ENCODE results near the gene GALNT14.
A peak's percentile ranks its signal among the peaks of the same experiment; 100 is the strongest.
"Not testable (repeated sequence)": the region's sequence is repeated elsewhere in the genome, so short reads cannot be mapped to it uniquely, and the experiment has no call there.

The GALNT14 gene

DNA sequence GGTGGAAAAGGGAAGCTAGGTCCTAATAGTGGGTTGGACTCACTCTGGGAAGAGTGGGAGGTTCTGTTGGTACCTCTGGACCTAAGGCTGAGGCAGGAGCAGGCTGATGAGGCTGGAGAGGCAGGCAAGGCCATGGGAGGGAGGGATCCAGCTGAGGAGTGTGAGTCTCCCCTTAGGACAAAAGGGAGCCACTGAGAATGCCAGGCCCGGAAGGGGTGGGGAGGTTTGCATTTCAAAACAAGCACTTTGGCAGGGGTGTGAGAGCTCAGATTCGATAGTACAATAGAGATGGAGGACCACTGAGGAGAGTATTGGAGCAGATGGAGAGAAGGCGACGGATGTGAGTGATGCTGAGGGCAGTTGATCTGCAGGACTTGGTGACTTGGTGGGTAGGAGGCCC lies 198.9 kb downstream of the GALNT14 start:
- no peak for DNase-seq (ENCODE audit: low spot score)

DNA sequence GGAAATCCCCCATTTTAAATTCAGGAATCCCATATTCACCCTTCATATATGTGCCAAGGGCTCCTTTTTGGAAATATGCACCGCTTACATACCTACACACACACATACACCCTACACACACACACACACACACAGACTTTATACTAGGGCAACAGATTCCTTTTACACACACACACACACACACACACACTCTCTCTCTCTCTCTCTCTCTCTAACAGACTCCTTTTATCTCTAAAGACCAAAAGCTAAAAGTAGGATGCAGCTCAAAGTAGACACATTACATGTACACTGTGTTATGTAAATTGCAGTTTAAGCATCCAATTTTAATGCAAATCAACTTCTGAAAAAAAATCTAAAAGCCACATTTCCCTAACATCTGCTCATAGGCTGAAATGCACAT lies 200.0 kb downstream of the GALNT14 start:
- no peak for DNase-seq (ENCODE audit: low spot score)

DNA sequence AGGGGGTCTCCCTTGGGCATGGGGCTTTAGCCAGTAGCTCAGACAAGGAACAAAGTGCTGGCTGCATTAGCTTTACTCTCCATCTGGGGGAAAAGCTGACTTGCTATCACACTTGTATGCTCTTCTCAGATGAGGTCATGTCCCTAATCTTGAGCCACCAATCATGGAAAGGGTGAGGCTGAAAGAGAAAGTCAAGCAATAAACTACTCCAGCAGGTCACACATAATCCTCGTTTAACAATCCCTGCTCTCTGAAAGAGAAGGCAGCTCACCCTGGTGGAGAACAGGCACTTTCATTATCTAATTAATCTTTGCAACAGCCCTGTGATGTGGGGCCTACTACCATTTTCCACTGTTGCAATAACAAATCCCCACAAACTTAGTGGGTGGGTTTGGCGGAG lies 201.3 kb downstream of the GALNT14 start:
- DNase-seq (ENCODE audit: low spot score), result no peak

DNA sequence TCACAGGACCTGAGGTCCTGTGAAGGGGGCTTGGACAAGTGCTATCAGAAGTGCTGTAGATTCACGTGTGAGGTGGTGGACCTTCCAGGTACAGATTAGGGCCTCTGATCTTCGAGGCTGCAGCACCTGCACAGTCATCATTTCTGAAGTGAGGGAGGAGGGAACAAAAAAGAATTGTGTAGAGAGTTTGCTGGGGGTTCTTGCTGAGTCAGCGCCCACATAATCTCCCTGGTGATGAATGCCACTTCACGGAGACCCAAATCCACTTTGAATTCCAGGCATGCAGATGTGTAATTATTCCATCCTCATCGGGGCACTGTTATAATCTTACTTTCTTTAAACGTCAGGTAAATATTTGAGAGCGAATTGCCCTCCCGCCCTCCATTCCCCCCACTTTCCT lies 202.4 kb downstream of the GALNT14 start:
- DNase-seq (ENCODE audit: low spot score), result no peak

DNA sequence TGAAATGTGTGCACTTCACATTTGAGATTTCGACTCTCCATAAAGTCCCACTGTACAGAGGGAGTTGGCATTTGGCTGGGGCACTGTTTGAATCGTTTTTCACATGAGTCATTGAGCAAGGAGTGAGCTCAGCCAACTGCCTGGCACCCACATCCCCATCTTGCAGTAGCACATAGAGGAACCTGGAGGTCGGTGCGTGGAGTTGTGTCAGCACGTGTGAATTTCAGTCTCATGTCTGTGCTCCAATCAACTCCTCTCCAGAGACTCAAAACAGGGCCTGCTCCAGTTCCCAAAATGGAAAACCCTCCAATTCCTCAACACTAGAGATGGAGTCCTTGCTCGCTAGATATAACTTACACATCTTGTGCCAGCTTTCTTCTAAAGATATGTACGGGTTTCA lies 204.2 kb downstream of the GALNT14 start:
- no peak for DNase-seq (ENCODE audit: low spot score)

DNA sequence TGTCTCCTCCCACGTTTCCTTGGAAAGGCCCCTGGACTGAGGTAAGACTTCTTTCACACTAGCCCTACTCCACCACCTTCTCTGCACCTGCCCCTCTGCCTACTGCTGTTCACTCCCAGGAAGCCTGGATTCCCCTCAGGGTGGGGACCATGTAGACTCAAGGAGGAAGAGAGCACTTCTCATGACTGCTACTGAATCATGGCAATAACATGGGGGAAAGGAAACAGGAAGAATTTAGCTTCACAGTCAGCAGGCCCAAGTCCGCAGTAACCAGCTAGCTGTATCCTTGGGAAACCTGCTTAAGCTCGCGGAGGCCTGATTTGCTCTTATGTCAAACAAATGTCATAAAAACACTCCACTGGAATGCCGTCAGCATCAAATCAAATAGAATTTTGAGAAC lies 204.7 kb downstream of the GALNT14 start:
- DNase-seq (ENCODE audit: low spot score), result no peak

DNA sequence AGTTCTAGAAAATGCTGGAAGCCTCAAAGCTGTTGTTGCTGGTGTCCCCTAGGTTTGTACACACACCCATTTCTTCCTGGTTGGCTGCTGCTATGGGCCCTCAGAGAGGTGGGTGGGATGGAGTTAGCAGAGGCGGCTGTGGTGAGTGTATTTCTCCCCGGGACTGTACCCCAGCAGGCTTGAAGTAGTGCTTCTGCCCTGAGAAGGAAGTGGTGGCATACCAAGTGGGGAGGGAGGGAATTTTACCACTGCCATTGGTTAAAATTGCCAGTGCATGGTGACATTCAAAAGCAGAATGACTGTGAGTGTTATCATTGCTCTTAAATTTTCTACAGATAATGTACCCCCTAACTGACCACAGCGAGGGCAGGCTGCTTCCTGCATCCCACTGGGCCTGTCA lies 205.4 kb downstream of the GALNT14 start:
- no peak for DNase-seq (ENCODE audit: low spot score)

DNA sequence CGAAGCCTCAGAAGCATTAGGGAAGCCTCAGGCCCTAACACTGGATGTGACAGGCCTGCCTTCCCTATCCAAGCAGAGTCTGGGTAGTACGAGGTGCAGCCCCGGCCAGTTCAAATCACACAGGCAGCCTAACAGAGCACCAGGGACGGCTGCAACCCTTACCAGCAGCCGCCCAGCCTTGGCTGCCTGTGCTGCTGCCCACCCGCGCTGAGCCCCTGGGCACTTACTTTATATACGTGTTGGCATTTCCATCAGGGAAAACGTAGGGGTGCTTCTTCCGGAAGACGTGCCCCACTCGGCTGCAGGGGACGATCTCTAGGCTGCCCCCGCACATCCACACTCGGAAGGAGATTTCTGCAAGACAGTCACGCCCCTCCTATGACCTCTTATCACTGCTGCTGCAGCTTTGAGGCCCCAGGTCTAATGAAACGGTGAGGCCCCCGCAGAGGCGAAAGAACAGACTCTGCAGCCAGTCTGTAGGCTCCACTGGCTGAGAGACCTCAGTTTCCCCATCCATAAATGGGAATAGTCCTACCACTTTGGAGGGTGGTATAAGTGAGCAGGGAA lies 206.3 kb downstream of the GALNT14 start:
- DNase-seq (ENCODE audit: low spot score), result no peak

DNA sequence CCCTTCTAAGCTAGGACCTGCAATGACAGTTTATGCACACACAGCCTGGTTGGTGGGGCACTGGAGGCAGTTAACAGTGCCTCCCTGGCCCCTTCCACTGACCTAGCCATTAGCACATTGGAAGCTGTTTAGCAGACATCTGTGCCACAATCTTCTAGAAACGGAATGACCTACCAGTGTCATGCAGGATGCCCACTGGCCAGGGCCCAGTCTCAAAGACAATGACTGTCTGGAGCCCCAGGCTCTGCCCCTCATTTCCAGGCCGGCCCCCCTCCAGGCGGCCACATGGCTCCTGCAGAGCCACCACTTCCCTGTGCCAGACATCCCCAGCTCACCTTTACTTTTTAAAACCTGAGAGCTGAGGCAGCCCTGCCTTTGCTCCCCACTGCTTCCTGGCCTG lies 207.5 kb downstream of the GALNT14 start:
- no peak for DNase-seq (ENCODE audit: low spot score)

DNA sequence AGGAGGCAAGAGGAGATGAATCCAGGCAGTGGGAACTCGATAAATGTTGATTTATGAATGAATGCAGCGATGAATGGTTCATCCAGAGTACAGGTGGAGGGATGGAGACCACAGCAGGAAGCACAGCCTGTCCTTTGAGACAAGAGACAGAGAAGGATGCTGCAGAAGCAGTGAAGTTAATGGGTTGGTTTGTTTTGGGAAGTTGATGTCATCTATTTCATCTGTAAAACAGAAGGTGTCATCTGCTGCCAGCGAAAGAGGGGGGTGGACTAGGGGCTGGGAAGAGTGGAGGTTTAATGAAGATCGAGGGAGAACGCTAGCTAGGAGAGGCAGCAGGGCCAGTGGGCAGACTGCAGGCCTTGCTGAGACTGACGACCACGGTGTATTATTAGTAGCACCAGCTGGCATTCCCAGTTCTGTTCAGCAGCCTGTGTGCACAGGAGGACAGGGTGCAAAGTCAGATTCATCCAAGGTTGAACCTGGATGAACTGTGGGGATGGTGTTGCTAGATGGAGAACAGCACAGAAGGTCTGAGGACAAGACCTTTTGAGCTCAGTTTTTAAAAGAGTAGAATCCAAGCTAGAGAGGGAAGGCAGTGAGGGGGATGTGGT lies 210.7 kb downstream of the GALNT14 start:
- no peak for DNase-seq (ENCODE audit: low spot score)

DNA sequence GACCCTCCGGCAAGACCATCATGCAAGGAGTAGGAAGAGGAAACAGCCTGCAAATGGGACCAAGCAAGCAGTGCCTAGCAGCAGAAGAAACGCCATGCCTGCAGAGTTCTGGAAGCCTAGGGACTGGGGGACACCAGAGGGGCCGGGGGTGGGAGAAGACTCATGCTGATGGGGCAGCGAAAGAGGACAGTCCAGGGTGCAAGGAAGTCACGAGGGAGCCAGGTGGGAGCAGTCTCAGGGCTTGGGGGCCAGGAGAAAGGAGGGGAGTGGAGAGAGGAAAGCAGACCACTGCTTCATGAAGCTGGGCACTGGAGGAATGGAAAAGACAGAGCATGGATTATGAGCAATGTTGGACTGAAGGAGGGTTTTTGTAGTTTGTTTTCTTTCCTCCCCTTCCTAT lies 211.6 kb downstream of the GALNT14 start:
- no peak for DNase-seq (ENCODE audit: low spot score)

DNA sequence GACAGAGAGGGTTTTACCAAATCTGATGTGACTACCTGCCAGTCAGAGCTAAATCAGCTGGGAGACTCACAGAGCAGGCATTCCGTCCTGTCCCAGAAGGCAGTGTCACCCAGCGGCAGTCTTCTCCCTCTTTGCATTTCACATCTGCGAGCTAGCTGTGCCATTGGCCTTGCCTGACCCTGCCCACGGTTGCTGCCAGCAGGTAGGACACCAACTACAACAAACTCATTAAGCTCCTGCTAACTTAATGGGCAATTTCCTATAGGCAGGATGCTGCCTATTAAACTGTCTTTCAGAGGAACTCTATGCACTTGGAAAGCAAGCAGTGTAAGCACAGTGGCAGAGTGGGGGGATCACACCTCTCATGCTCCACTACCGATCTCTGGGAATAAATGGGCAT lies 214.6 kb downstream of the GALNT14 start:
- DNase-seq (ENCODE audit: low spot score), result no peak

DNA sequence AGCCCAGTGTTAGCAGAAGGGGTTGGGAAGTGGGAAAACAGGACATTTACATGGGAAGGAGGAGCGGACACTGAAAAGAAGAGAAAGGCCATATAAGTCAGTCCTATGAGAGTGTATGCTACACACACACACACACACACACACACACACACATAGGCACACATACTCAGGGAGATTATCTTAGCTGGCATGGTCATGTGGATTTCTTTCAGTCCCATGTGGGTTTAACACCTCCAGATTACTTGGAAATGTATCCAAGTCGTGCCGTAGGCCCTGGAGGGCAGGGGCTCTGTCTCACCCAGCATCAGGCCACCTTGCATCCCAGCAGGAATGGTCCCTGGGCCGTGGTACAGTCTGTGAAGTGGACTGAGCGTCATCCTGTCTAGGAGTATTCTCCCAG lies 217.7 kb downstream of the GALNT14 start:
- no peak for DNase-seq (ENCODE audit: low spot score)

DNA sequence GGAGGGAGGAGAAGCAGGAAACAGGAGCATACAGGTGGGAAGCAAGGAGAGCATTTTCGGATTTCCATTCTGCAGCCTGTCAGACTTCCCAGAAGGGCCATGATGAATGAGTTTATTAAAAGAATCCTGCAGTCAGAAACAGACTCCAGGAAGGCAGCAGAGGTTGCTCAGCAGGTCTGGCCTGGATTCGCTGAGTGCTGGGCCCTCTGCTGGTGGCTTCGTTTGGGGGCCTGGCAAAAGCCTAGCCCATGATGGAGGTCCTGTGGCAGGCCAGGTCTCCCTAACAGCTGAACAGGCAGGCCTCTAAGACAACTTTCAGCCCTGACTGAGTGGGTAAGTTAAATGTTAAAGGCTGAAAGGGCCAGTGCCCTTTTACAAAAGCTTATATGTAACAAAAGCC lies 222.8 kb downstream of the GALNT14 start:
- DNase-seq (ENCODE audit: low spot score), result peak; percentile 8

DNA sequence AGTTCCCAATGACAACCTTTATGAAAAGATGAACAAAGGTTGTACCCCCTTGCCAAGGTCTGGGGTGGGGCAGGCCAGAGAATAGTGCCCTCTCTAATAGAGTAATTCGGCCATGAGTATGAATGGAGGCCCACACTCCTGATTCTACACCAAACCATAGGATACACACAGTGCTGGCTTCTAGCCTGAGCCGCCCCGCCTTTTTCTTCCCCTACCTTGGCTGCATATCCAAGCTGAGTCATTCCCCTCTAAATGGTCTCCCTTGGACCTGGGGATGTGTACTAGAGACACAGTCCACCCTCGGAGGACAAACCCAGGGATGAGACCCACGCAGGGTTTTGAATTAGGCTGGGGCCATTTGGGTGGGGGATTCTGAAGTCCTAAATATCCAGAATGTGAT lies 223.8 kb downstream of the GALNT14 start:
- DNase-seq (ENCODE audit: low spot score), result no peak

DNA sequence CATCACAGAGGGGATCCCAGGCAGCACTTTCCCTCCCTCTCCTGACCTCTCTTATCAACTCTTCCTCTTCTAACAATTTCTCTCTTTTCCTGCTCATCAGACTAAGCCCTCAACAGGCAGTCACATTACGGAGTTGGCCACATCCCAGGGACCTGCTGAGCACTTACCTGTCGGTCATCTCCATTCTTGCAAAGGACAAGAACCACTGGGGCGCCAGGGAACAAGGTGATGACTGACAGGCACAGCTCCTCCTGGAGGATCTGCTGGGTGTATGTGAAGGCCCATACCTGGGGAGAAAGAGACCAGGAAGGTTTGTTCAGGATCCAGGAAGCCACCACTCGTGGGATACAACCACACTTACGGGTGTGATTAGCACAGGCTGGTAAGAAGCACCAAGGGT lies 226.2 kb downstream of the GALNT14 start:
- DNase-seq (ENCODE audit: low spot score), result no peak

DNA sequence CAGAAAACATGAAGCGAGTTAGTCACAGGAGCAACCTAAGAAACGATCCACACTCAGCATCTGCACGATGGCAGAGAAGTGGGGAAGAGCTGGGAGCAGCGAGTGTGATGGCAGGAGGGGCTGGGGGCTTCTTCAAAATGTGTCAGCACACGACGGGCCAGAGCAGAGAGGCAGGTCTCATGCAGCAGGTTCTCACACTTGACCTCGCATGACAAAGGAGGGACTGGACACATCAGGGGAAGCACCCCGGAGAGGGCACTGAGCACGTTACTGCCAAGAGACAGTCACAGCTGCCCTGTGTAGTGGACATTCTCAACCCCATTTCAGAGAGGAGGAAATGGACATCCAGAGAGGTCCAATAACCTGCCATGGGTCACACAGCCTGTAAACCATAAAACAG lies 226.9 kb downstream of the GALNT14 start:
- no peak for DNase-seq (ENCODE audit: low spot score)

DNA sequence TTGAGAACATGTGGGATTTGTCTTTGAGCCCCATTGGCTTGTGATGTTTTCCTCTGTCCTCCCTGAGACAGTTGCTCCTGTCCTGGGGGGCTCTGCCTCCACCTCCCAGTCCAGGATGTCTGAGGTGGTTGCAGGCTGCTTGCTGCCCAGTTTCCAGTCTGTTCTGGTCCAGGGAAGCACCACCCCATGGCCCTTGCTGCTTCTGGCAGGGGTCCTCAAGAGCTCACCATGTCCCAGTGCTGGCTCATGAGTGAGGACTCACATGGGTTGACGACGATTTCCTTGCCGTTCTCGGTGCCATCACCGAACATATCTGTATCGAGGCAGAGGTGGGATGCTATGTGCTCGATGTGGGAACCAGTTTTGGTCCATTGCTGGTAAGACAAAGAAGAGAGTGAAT lies 227.6 kb downstream of the GALNT14 start:
- DNase-seq (ENCODE audit: low spot score), result no peak

DNA sequence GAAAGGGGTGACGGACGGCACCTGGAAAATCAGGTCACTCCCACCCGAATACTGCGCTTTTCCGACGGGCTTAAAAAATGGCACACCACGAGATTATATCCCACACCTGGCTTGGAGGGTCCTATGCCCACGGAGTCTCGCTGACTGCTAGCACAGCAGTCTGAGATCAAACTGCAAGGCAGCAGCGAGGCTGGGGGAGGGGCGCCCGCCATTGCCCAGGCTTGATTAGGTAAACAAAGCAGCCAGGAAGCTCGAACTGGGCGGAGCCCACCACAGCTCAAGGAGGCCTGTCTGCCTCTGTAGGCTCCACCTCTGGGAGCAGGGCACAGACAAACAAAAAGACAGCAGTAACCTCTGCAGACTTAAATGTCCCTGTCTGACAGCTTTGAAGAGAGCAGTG lies 233.8 kb downstream of the GALNT14 start:
- DNase-seq (ENCODE audit: low spot score), result not testable (repeated sequence)

DNA sequence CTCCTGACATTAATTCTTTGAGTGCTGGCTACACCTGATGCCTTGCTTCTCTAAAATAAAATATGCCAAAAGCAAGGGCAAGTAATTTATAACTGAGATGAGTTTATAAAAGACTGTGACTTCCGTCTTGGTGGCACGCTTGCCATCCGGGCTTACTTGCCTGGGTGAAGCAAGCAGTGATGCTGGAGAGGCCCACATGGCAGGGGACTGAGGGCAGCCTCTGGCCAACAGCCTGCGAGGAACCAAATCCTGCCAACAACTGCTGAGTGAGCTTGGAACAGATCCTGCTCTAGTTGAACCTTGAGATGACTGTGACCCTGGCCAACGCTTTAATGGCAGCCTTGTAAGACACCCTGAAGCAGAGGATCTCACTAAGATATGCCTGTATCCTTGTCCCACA lies 234.9 kb downstream of the GALNT14 start:
- DNase-seq (ENCODE audit: low spot score), result no peak

DNA sequence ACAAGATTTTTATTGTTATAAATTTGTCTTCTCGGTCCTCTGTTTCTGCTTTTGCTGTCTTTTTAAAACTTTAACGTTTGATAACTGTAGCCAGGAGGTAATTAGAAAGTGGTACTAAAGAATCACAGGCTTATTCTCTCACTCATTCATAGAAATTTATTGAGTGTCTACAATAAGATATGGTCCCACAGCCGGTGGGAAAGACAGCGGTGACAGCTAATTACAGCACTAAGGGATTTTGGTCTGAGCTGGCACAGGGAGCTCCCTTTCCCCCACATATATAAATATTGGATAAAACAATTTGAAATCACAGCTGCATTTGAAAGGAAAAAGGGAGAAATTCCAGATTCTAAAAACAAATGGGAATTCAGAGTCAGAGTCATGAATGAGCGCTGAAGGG lies 237.9 kb downstream of the GALNT14 start:
- no peak for DNase-seq (ENCODE audit: low spot score)

DNA sequence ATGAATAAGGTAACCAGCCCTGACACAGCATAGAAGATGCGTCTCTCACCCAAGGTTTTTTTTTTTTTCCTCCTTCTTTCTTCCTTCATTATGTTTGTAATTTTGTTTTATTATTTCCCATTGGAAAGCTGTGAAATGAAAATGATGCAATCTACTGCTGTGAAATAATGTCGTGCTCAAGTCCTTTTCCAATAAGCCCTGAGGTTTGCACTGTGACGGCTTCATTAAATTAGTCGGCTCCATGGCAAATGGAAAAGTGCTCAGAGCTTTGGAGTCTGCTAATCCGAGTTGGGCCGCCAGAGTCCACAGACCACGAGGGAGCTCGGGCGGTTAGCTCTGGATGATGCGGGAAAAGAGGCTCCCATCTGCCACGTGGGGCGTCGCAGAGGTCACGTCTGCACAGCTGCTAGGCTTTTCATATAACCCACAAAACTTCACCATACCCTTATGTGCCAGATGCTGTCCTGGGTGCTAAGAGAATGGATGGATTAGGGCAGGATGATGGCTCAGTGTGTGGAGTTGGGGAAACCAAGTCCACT lies 238.7 kb downstream of the GALNT14 start:
- no peak for DNase-seq (ENCODE audit: low spot score)

DNA sequence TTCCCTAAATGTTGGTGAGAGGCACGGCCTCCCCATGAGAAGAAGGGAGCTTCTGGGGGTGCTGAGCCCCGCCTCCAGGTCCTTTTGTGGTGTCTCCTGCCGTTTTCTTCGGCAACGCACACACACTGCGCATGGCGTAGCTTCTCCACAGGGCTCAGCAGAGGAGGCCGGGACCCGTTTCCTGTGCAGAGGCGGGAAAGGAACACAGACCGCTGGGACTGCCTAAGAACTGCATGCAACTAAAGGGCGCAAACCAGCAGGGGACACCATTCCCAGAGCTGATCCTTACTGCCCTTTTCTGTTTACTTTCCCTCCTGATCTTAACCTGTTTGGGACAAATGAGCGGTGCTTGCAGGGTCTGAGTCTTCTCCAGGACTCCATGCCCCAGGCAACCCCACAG lies 240.7 kb downstream of the GALNT14 start:
- no peak for DNase-seq (ENCODE audit: low spot score)

DNA sequence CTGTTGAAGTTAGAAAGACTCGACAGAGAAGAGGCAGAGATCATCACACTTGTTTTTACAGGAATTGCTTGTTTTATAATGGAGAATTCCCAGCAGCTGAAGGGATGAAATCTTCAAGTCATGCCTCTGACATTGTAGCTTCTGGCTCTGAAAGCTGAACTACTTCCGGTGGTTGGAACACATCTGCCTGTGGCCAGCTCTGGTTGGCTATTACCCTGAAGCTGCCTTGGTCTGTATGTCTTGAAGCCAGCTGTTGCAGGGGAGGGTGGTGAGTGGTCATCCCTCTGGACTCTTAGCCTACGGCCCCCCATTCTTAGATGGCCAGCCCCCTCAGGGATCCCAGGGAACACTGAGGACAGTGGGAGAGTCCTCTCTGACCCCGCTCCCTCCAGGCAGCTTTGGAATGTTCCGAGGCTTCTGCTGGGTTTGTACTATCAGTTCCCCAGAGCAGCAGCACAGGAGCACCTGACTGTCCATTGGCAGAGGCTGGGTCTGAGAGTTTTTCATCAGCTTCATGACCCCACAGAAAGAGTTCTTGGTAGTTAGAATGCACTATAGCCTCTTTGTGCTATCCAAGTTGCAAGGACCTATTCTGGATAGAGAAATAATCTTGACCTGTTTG lies 243.6 kb downstream of the GALNT14 start:
- no peak for DNase-seq (ENCODE audit: low spot score)
